DMS79 treated with DMSO at 0.1 percent for 48 hours (cell line): ENCODE measurements around the gene SPOUT1.

ENCODE experiments used
- DNase-seq: peaks from one replicate; lab custom pipeline; 2025; lab: John Stamatoyannopoulos, UW

SPOUT1 gene

DNA sequence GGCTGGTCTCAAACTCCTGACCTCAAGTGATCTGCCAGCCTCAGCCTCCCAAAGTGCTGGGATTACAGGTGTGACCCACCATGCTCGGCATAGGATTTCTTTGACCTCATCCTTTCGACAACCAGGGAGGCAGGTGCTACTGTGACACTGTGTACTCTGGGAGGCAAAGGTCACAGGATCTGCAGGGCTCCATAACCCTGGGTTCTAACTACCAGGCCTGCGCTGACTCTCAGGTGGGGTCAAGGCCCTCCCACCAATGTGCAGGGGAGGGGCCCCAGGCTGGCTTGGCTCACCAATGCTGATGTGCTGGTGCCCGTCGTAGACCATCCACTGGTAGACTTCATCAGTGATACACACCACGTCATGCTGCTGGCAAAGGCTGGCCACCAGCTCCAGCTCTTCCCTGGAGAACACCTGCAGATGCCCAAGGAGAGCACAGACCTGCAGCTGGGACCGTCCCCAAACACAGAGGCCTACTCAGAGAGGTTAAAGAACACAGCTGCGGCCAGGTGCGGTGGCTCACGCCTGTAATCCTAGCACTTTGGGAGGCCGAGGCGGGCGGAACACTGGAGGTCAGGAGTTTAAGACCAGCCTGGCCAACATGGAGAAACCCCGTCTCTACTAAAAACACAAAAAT is 7.0 kb upstream of the SPOUT1 start:
- no peak for DNase-seq

DNA sequence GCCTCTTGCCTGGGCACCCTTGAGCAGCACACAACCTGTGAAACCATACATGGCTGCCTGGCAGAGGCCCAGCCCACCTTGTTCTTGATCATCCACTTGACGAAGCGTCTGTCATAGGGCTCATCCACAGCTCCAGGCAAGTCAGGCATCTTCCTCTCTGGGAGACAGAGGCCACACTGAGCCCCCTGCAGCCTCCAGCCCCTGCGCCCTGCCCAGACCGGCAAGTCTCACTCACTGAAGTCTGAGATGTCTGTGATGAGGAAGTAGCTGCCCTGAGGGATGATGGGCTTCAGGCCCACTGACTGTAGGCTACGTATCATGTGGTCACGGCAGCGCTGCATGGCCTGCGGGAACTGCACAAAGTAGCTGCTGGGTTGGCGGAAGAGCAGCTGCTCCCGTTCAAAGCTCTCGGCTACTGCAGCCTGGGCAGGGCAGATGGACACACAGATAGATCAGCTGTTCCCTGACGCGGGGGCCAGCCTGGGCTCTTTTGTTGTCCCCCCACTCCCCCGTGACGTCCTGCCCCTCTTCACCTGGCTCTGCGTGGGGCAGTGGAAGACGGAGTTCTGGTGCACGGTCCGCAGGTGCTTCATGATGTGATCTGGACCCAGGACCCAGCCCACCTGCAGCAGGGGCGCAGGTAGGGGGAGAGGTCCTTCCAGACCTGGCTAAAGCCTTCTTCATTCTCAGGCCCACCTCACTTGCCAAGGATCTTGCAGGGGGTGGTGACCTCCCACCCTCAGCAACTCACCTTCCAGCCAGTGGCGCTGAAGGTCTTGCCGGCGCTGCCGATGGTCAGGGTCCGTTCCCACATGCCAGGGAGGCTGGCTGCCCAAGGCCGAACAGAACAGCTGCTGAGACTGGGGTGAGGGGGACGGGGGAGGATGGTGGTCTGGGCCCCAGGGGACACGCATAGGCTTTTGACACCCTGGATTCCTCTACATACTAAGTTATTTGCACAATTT is 5.9 kb upstream of the SPOUT1 start:
- DNase-seq: no peak

DNA sequence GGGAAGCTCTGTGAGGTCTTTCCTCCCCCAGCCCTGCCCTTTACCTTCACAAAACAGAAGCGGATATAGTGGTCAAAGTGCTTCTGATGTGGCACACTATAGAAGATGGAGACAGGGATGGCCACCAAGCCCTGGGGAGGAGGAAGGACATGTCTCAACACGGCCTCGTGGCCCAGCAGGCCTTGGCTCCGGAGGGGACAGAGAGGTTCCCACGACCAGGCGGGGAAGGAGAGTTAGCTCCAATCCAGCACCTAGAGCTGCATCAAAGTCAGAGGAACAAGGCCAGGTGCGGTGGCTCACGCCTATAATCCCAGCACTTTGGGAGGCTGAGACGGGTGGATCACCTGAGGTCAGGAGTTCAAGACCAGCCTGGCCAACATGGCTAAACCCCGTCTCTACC is 4.1 kb upstream of the SPOUT1 start:
- DNase-seq: no peak

DNA sequence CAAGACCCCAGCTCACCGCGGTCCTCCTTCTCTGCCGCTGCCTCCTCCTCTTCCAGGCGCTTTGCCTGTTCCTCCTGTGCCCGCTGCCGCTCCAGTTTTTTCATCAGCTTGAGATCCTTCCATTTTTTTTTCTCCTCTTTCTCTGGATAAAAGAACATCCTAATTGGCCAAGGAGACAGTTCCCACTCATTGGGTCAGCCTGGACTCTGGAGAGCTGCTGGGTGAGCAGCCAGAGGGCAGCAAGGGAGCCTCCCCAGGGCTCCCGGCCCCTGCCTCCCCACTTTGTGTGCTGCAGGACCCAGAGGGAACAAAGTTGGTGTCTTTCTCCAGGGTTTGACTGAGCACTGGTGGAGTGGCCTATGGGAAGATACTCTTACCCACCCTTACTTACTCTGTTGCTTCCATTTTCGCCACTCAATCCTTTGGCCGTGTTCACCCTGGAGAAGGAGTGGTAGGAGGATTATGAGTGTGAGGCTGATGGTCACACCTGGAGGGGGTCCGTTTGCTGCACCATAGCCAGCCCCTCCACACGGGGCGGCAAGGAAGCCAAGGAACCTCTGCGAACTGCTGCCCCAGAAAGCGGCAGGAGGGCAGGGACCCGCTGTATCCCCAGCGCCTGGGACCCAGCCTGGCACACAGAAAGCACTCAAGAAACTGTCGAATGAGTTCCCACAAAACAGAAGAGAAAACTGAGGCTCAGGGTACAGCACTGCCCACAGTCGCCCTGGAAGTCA is 708 bp downstream of the SPOUT1 start:
- no peak for DNase-seq

DNA sequence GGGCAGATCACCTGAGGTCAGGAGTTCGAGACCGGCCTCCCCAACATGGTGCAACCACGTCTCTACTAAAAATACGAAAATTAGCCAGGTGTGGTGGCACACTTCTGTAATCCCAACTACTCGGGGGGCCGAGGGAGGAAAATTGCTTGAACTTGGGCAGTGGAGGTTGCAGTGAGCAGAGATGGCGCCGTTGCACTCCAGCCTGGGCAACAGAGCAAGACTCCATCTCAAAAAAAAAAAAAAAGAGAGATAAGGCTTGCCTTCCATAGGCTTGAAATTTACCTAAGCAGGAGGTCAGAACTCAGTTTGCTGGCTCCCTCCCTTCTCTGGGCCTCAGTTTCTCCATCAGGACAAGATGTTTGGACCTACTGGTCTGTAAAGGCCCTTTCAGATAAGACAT is 1.3 kb downstream of the SPOUT1 start:
- no peak for DNase-seq

- DNase-seq: no peak
Measured at GRCh38 chr9:128825923-128826700, 3.5 kb downstream of the SPOUT1 start.

- no peak for DNase-seq
Measured at GRCh38 chr9:128824911-128825310, 4.7 kb downstream of the SPOUT1 start.

DNA sequence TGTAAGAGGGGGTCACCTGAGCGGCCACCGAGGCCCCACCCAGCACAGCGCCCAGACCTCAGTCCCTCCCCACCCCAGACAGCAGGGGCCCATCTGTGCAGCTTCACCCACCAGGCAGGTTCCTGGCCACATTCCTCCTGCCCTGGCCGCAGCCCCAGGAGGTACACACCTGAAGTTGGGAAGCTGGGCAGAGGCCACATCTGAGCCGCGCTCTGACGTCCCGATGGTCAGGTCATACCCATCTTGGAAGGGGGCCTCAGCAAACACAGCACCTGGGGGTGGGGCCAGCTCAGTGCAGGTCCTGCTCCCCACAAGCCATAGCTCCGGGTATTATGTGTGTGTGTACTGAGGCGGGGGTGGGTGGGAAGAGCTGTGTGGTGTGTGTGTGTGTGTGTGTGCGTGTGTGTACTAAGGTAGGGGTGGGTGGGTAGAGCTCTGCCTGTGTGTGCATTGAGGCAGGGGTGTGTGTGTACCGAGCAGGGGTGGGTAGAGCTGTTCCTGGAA is 5.6 kb downstream of the SPOUT1 start:
- no peak for DNase-seq

DNA sequence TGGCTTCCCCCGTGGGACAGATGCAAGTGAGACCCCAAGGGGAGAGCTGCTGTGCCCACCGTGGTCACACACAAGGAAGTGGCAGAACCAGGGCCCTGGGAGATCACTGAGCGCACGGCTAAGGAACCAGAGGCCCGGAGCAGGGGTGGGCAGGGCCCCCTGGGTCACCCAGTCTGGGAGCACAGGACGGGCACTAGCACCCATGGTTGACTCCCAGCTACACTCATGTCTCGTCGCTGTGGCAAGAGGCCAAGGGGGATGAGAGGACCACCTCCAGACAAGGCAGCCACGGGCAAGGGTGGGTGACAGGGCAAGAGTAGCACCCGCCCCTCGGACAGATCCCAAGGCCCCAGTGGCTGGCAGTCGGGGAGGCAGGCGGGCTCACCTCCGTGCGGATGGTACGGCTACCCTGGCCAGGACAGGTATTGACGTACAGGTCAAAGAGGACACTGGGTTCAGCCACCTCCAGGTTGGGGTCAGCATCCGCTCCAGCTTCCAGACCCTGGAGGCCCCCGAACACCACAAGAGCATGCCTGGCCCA is 6.2 kb downstream of the SPOUT1 start:
- DNase-seq: no peak

DNA sequence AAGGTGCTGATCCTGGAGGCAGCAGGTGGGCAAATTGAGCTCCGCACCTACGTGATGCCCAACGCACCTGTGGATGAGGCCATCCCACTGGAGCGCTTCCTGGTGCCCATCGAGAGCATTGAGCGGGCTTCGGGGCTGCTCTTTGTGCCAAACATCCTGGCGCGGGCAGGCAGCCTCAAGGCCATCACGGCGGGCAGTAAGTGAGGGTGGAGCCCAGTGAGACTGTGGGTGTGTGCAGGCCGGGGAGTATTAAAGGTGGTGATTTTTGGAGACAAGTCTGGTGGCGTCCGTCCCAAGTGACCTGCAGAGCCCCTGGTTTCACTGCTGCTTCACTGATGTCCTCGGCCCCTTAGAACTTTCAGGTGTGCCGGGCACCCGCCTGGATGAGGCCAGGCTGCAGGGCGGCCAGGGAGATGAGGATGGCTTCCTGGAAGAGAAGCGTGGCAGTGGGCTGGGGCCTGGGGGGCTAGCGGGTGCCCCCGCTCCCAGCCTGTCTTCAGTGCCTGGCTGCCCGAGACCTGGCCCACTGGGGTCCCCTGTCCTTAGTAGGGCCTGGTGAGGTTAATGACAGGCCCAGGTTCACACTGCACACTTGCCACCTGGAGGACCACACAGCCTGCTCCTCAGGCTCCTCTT is 7.1 kb downstream of the SPOUT1 start:
- DNase-seq: no peak

DNA sequence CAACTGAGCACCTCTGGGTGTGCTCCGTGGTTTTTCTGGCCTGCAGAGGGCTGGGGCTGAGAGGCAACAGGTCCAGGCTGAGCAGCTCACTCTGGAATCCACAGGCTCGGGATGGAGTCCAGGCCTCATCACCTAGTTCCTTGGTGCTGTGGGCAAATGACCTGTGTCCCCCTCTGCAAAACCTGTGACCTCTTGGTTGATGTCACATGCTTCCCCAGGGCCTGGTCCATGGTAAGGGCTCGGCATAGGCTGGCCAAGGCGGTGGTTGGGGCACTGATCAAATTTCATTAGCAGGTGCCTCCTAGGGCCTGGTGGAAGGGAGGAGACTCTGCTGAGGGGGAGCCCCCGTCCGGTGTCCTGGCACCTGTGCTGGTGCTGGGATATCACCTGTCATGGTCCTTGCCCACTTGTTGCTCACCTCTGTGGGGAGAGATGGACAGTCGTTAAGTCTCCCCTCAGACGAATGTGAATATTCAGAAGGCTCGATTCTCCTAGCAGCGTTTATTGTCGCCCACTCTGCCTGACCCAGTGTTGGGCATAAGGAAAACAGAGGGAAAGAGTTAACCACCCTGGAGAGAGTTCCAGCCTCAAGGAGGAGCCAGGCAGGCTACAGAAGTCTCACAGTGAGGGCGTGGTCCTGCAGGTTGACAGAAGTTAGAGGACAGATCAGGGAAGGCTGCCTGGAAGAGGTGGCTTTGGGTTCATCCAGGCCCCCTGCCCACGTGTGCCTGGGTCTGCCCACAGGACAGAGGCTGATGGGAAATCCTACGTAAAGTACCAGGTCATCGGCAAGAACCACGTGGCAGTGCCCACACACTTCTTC is 7.8 kb downstream of the SPOUT1 start:
- no peak for DNase-seq

DNA sequence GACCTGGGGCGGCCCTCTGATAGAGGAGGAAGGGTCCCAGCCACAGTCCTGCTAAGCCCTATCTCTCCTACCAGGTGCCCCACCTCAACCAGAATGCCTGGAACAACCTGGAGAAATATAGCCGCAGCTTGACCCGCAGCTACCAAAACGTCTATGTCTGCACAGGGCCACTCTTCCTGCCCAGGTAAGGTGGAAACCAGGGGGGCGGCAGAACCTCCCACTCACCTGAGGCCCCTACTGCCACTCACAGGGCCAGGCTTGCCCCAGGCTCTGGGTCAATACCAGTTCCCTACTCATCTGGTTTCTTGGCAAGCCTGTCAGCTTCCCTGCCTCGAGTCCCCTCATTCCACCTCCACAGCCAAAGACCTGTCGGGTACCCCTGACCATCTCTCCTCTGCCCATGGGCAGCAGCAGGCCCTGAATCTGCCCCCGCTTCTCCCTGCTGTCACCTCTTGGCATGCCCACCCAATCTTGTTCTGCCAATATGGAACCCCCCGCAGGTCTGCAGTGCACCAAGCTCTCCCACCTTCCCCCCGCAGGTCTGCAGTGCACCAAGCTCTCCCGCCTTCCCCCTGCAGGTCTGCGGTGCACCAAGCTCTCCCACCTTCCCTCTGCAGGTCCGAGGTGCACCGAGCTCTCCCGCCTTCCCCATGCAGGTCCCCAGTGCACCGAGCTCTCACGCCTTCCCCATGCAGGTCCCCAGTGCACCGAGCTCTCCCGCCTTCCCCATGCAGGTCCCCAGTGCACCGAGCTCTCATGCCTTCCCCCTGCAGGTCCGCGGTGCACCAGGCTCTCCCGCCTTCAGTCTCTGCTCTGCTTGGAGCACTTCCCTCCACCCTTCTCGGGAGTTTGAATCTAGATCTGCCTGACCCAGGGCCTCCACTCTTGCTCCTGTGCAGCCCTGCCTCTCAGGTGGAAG is 8.7 kb downstream of the SPOUT1 start:
- no peak for DNase-seq

DNA sequence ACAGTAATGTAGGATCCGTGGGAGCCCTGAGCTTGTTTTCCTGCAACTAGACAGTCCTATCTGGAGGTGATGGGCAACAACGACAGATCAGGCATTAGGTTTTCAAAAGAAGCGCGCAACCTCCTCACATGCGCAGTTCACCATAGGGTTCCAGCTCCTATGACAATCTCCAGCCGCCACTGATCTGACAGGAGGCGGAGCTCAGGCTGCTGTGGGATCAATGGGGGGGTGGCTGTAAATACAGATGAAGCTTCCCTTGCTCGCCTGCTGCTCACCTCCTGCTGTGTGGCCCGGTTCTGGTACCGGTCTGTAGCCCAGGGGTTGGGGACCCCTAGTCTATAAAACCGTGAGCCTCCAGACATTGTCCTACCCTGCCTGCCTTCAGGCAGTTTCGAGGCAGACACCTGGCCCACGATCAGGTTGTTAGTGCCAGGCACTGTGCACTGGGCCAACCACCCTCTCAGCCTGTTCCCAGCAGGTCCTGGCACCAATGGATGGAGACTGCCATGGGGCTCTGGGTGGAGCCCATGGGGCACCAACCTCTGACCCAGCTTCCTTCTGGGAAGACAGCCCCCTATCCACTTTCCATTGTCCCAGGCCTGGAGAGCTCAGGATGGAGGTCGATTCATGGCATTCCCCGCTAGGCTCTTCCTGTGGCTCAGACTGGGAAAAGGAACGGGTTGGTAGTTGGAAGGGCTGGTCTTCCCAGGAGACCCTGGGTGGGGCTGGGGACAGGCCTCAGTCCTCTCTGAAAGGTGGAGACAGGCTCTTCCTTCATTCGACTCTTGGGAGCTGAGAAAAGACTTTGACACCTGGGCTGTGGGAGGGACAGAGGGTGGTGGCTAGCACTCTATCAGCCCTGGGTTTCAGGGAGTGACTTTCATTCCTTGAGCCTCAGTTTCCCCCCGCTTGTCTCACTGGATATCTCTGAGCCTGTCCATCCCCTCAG is 9.6 kb downstream of the SPOUT1 start:
- no peak for DNase-seq

GRCh38 chr9:128818839-128819715 is 10.5 kb downstream of the SPOUT1 start:
- DNase-seq: peak; percentile 34

DNA sequence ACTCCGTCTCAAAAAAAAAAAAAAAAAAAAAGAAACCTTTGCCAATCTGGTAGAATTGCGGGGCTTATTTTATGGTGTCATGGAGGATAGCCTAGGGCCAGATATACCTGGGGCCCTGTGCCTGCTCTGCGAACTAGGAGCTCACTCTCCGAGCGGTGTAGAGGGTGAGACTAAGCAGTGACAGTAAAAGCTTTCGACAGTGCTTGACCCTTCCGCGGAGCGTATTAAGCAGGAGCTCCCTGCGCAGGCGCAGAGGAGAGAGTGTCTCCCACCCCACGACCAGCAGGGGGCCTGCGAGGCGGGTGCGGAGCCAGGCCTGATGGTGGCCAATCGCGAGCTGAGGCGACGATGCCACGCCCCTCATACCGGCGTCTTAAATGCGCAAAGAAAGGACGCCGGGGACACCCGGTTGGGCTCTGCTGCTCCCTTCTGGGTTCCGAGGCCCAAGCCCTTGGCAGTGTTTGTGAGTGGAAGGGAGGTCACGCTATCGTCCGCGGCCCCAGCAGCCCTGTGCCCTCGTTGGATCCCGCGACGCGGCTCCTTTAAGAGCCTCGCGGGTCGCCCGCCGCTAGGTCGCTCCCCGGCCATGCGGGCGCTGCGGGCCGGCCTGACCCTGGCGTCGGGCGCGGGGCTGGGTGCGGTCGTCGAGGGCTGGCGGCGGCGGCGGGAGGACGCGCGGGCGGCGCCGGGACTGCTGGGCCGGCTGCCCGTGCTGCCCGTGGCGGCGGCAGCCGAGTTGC is 11.3 kb downstream of the SPOUT1 start, which contains the start of gene ENDOG:
ENDOG (plus strand) TSS at position 402 of the 740 bp plus-strand sequence; CDS start at position 587, 185 bp downstream.
- DNase-seq: peak; percentile 91

DNA sequence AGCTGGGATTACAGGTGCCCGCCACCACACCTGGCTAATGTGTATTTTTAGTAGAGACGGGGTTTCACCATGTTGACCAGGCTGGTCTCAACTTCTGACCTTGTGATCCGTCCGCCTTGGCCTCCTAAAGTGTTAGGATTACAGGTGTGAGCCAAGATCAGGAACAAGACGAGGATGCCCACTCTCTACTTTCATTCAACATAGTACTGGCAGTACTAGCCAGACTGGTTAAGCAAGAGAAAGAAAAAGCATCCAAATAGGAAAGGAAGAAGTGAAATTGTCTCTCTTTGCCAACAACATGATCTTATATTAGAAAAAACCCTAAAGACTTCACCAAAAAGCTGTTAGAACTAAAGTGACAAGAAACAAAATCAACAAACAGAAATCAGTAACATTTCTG is 18.7 kb downstream of the SPOUT1 start:
- DNase-seq: no peak
